OCI-LY1 (cell line): ENCODE measurements around the gene CORO1C.

Experiments
- H2AFZ ChIP-seq: fragments of 200-600 bp; sonication (generic), shearing (Covaris generic); 2 replicates; pipeline ENCODE4 v1.6.0; 2014; ENCODE audit warnings: antibody characterized with exemption, mild to moderate bottlenecking, low read length
- H3F3A ChIP-seq: fragments of 200-600 bp; sonication (generic), shearing (Covaris generic); 2 replicates; pipeline ENCODE4 v1.6.0; 2014; ENCODE audit warnings: mild to moderate bottlenecking, antibody characterized with exemption, low read length, moderate library complexity; ENCODE audit not compliant: insufficient read depth
- H3K27ac ChIP-seq: fragments of 200-600 bp; sonication (generic); 2 replicates; pipeline ENCODE4 v1.5.1; 2014; ENCODE audit warnings: low read length, mixed run types, mild to moderate bottlenecking, low read depth; ENCODE audit not compliant: poor library complexity, severe bottlenecking
- H3K27me3 ChIP-seq: fragments of 200-600 bp; sonication (generic); 2 replicates; pipeline ENCODE4 v1.6.0; 2014; ENCODE audit warnings: antibody characterized with exemption, mild to moderate bottlenecking, low read length, moderate library complexity; ENCODE audit not compliant: insufficient read depth
- H3K36me3 ChIP-seq: fragments of 200-600 bp; sonication (generic); 2 replicates; pipeline ENCODE4 v1.6.1; 2014; ENCODE audit warnings: mild to moderate bottlenecking, antibody characterized with exemption, low read length, moderate library complexity, mixed read lengths; ENCODE audit not compliant: insufficient read depth
- H3K4me1 ChIP-seq: fragments of 200-600 bp; sonication (generic); 2 replicates; pipeline ENCODE4 v1.5.1; 2014; ENCODE audit warnings: mild to moderate bottlenecking, low read length, moderate library complexity; ENCODE audit not compliant: insufficient read depth, severe bottlenecking
- H3K4me2 ChIP-seq: fragments of 200-600 bp; sonication (generic), shearing (Covaris generic); 2 replicates; pipeline ENCODE4 v1.6.1; 2014; ENCODE audit warnings: low read length
- H3K4me3 ChIP-seq: fragments of 200-600 bp; sonication (generic); 2 replicates; pipeline ENCODE4 v1.5.1; 2014; ENCODE audit warnings: low read length, low read depth, mild to moderate bottlenecking, mixed read lengths; ENCODE audit not compliant: poor library complexity, severe bottlenecking
- H3K79me2 ChIP-seq: fragments of 200-600 bp; shearing (Covaris generic); 2 replicates; pipeline ENCODE4 v1.6.1; 2016; ENCODE audit warnings: mixed run types, low read length, mixed read lengths; ENCODE audit not compliant: insufficient read depth
- H3K9ac ChIP-seq: fragments of 200-600 bp; sonication (generic), shearing (Covaris generic); 2 replicates; pipeline ENCODE4 v1.6.1; 2014; ENCODE audit warnings: mild to moderate bottlenecking, low read length, mixed read lengths
- H3K9me2 ChIP-seq: fragments of 200-600 bp; sonication (generic), shearing (Covaris generic); 2 replicates; pipeline ENCODE4 v1.6.1; 2014; ENCODE audit warnings: low read depth, mild to moderate bottlenecking, low read length, mixed read lengths
- H3K9me3 ChIP-seq: fragments of 200-600 bp; shearing (Covaris generic); 2 replicates; pipeline ENCODE4 v1.6.1; 2014; ENCODE audit warnings: low read length, mixed read lengths
- H4K20me1 ChIP-seq: fragments of 200-600 bp; sonication (generic), shearing (Covaris generic); 2 replicates; pipeline ENCODE4 v1.6.0; 2016; ENCODE audit warnings: mild to moderate bottlenecking, low read length; ENCODE audit not compliant: insufficient read depth
- CTCF ChIP-seq: fragments of 200-600 bp; sonication (generic), shearing (Covaris generic); IDR thresholded peaks from 2 replicates; pipeline ENCODE4 v1.5.1; 2017; ENCODE audit warnings: mild to moderate bottlenecking, antibody characterized with exemption, low read length, moderate library complexity, mixed read lengths
- EZH2 ChIP-seq: fragments of 200-600 bp; sonication (generic), shearing (Covaris generic); IDR thresholded peaks from 2 replicates; pipeline ENCODE4 v1.8.0; 2017; ENCODE audit warnings: borderline replicate concordance, mixed run types, mild to moderate bottlenecking, antibody characterized with exemption, low read length, moderate library complexity, mixed read lengths

The CORO1C gene

GRCh38 chr12:108595711-108596647 lies 135.3 kb downstream of the CORO1C start:
- TF ChIP-seq EZH2 (no peak), CTCF (no peak)
- no peaks in the 10 kb centered on the region for H3K9me3 ChIP-seq
- H3K27me3 ChIP-seq = no peaks in the 10 kb centered on the region
- H3K9ac ChIP-seq = no peak overlapping the region
- H3K4me1 ChIP-seq = no peaks in the 10 kb centered on the region
- H3K27ac ChIP-seq = no peak overlapping the region
- H3K36me3 ChIP-seq = no peaks in the 10 kb centered on the region
- no peaks in the 10 kb centered on the region for H4K20me1 ChIP-seq
- no peaks in the 10 kb centered on the region for H3K79me2 ChIP-seq
- no peak overlapping the region for H3K4me3 ChIP-seq
- H2AFZ ChIP-seq = no peak overlapping the region
- no peak overlapping the region for H3K4me2 ChIP-seq
- H3K9me2 ChIP-seq = no peaks in the 10 kb centered on the region
- H3F3A ChIP-seq = no peaks in the 10 kb centered on the region
